Ectodermal cell (in vitro differentiated cells): Measurements from ENCODE around the gene ACTR1A.

Source experiments
- H3K27ac ChIP-seq: 2 replicates; pipeline ENCODE4 v1.7.0; 2013; ENCODE audit warnings: mild to moderate bottlenecking, low read depth, low read length; ENCODE audit not compliant: insufficient read depth, poor library complexity, severe bottlenecking
- H3K27me3 ChIP-seq: 2 replicates; pipeline ENCODE4 v1.7.0; 2013; ENCODE audit warnings: mild to moderate bottlenecking, low read length; ENCODE audit not compliant: insufficient read depth, control insufficient read depth, poor library complexity, severe bottlenecking
- H3K36me3 ChIP-seq: one replicate; pipeline ENCODE4 v1.7.0; 2013; ENCODE audit warnings: low read length; ENCODE audit not compliant: control insufficient read depth, insufficient read depth
- H3K4me1 ChIP-seq: one replicate; pipeline ENCODE4 v1.7.0; 2013; ENCODE audit warnings: low read length; ENCODE audit not compliant: control insufficient read depth, insufficient read depth
- H3K4me3 ChIP-seq: 2 replicates; pipeline ENCODE4 v1.7.0; 2013; ENCODE audit warnings: low read depth, low read length, control low read depth; ENCODE audit not compliant: insufficient read depth
- H3K9me3 ChIP-seq: 2 replicates; pipeline ENCODE4 v1.7.0; 2013; ENCODE audit warnings: mild to moderate bottlenecking, low read length, moderate library complexity; ENCODE audit not compliant: control insufficient read depth
- WGBS, 2 experiments: methylation state at CpG; one replicate each; pipeline ENCODE4 v1.1.7; 2013; ENCODE audit warnings: missing lambda C conversion rate in 2 of 2; 5-methylcytosine and 5-hydroxymethylcytosine counted together

ACTR1A gene

DNA sequence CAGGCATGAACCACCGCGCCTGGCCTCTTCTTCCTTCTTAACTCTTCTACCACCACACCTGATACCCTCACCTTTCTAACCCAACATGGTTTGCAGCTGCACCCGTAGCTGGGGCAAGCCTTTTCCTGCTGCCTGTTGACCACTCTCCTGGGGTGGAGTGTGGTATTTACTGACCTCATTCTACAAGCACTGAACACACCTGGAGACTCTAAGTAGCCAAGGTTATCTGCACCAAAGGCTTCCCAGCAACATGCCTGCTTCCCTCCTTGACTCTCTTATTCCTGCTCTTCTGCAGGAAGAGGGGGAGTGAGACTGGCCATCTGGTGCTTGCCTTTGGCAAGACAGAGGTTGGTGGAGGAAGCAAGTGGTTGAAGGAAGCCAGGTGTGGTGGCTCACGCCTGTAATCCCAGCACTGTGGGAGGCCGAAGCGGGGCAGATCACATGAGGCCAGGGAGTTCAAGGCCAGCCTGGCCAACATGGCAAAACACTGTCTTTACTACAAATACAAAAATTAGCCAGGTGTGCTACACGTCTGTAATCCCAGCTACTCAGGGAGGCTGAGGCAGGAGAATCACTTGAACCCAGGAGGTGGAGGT is 10.1 kb downstream of the ACTR1A start:
- H3K27me3 ChIP-seq = no peaks in the 10 kb centered on the region
- no peaks in the 10 kb centered on the region for H3K9me3 ChIP-seq
- H3K27ac ChIP-seq = no peak overlapping the region
- WGBS, 2 experiments = 93 to 94% methylated on average over 7 of the region's 7 CpGs
- no peaks in the 10 kb centered on the region for H3K4me1 ChIP-seq
- H3K4me3 ChIP-seq = no peak overlapping the region
- peaks cover 17% of the 10 kb centered on the region for H3K36me3 ChIP-seq

GRCh38 chr10:102491136-102491535 is 11.4 kb downstream of the ACTR1A start:
- no peaks in the 10 kb centered on the region for H3K9me3 ChIP-seq
- no peaks in the 10 kb centered on the region for H3K27me3 ChIP-seq
- 95 to 97% methylated on average over 4 of the region's 4 CpGs for WGBS, 2 experiments
- H3K4me3 ChIP-seq = no peak overlapping the region
- H3K27ac ChIP-seq = no peak overlapping the region
- H3K36me3 ChIP-seq = peaks cover 26% of the 10 kb centered on the region
- no peaks in the 10 kb centered on the region for H3K4me1 ChIP-seq

GRCh38 chr10:102485093-102485784 is 17.3 kb downstream of the ACTR1A start:
- Histone ChIP-seq H3K4me3 (no peak overlapping the region), H3K9me3 (no peaks in the 10 kb centered on the region), H3K27me3 (no peaks in the 10 kb centered on the region), H3K4me1 (no peaks in the 10 kb centered on the region), H3K27ac (no peak overlapping the region), H3K36me3 (peaks cover 64% of the 10 kb centered on the region)
- WGBS, 2 experiments = 95% methylated on average over 18 of the region's 18 CpGs

GRCh38 chr10:102484021-102484420 is 18.5 kb downstream of the ACTR1A start:
- Histone ChIP-seq H3K4me3 (no peak overlapping the region), H3K27ac (no peak overlapping the region), H3K4me1 (no peaks in the 10 kb centered on the region), H3K36me3 (peaks cover 65% of the 10 kb centered on the region), H3K9me3 (no peaks in the 10 kb centered on the region), H3K27me3 (no peaks in the 10 kb centered on the region)
- 97 to 98% methylated on average over 13 of the region's 13 CpGs for whole genome bisulfite sequencing, 2 experiments

DNA sequence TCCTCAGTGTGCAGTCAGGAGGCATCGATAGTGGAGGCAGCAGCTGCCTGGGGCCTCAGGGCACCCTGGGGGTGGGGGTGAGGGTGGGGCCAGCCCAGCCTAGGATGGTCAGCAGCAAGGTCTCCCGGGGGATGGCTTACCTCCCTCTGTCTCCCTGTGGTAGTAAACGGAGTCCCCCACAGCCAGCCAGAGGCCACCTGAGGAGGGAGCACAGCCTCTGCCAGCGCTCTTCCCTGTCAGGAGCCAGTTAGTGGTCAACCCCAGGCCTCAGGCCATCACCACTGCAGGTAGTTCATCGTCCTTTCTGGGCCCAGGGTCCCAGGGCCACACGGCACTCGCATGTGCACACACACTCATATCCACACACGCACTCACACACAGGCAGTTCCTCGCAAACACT is 22.1 kb downstream of the ACTR1A start:
- Histone ChIP-seq H3K27ac (no peak overlapping the region), H3K4me3 (no peak overlapping the region), H3K27me3 (no peaks in the 10 kb centered on the region), H3K4me1 (no peaks in the 10 kb centered on the region), H3K36me3 (peaks cover 36% of the 10 kb centered on the region), H3K9me3 (no peaks in the 10 kb centered on the region)
- WGBS, 2 experiments = 92% methylated on average over 9 of the region's 9 CpGs

- no peaks in the 10 kb centered on the region for H3K4me1 ChIP-seq
- no peaks in the 10 kb centered on the region for H3K9me3 ChIP-seq
- no peaks in the 10 kb centered on the region for H3K27me3 ChIP-seq
- no peak overlapping the region for H3K27ac ChIP-seq
- no peak overlapping the region for H3K4me3 ChIP-seq
- peaks cover 33% of the 10 kb centered on the region for H3K36me3 ChIP-seq
These were observed 22.9 kb downstream of the ACTR1A start for GRCh38 chr10:102479651-102480050.

DNA sequence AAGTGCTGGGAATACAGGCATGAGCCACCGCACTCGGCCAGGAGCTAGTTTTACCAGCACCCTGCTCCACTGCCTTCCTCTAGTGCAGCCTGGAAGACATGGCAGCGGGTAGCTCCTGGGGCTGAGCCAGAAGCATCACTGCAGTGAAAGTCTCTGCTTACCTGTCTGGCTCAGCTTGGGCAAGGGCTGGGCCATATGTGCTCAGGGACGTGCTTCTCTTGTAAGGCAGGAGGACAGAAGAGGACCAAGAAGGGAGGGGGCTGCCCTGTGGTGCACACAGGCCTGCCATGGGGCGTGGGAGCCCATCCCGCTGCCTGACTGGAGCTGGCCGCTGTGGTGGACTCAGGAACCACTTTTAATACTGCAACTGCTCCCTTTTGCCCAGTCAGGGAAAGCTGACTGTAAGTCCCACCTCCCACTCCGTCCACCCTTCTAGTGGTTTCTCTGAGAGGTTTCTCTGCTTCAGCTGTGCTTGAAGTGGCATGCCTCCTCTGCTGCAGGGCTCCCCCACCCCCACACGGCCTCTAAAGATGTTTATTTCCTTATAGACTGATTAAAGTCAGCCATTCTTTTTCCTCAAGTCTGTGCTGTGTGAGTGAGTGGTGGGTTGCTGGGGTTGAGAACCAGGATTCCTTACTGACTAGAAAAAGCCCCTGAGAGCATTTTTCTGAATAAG is 25.9 kb downstream of the ACTR1A start:
- Histone ChIP-seq H3K4me3 (no peak overlapping the region), H3K4me1 (no peaks in the 10 kb centered on the region), H3K27ac (no peak overlapping the region), H3K36me3 (peaks cover 14% of the 10 kb centered on the region), H3K9me3 (no peaks in the 10 kb centered on the region), H3K27me3 (no peaks in the 10 kb centered on the region)
- WGBS, 2 experiments = 92 to 94% methylated on average over 8 to 9 of the region's 9 CpGs

GRCh38 chr10:102475451-102476040 is 27.0 kb downstream of the ACTR1A start:
- Histone ChIP-seq H3K4me1 (no peaks in the 10 kb centered on the region), H3K9me3 (no peaks in the 10 kb centered on the region), H3K36me3 (peaks cover 5% of the 10 kb centered on the region), H3K4me3 (no peak overlapping the region), H3K27ac (no peak overlapping the region), H3K27me3 (no peaks in the 10 kb centered on the region)
- WGBS, 2 experiments = 95 to 96% methylated on average over 9 of the region's 9 CpGs

- no peak overlapping the region for H3K27ac ChIP-seq
- 93 to 96% methylated on average over 27 of the region's 27 CpGs for WGBS, 2 experiments
- no peak overlapping the region for H3K4me3 ChIP-seq
- H3K27me3 ChIP-seq = no peaks in the 10 kb centered on the region
- no peaks in the 10 kb centered on the region for H3K4me1 ChIP-seq
- no peaks in the 10 kb centered on the region for H3K9me3 ChIP-seq
- no peaks in the 10 kb centered on the region for H3K36me3 ChIP-seq
These were observed 28.8 kb downstream of the ACTR1A start for GRCh38 chr10:102473445-102474331.
